ENCODE data around the gene C19orf25.

Gene C19orf25

DNA sequence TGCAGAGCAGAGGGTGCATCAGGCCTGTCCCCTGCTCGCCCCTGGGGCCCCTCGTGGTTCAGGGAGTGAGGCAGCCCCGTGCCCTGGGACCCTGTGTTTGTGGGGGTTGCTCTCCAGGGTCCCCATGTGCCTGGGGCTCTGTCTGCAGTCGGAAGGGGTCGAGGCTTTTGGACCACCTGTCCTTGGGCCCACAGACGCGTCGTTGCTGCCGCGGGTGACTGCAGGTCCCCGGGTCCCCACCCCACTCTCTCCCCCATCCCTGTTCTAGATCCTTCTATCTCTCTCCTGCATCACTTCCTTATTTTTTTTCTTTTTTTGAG is 9.2 kb upstream of the C19orf25 start:
- DNase-seq (ENCODE audit: extremely low read depth, low read depth): no peak
- TF ChIP-seq, protein P1, sequence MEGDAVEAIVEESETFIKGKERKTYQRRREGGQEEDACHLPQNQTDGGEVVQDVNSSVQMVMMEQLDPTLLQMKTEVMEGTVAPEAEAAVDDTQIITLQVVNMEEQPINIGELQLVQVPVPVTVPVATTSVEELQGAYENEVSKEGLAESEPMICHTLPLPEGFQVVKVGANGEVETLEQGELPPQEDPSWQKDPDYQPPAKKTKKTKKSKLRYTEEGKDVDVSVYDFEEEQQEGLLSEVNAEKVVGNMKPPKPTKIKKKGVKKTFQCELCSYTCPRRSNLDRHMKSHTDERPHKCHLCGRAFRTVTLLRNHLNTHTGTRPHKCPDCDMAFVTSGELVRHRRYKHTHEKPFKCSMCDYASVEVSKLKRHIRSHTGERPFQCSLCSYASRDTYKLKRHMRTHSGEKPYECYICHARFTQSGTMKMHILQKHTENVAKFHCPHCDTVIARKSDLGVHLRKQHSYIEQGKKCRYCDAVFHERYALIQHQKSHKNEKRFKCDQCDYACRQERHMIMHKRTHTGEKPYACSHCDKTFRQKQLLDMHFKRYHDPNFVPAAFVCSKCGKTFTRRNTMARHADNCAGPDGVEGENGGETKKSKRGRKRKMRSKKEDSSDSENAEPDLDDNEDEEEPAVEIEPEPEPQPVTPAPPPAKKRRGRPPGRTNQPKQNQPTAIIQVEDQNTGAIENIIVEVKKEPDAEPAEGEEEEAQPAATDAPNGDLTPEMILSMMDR (IDR thresholded peaks at IDR 0.05; ENCODE audit: low read depth, low read length): no peak

DNA sequence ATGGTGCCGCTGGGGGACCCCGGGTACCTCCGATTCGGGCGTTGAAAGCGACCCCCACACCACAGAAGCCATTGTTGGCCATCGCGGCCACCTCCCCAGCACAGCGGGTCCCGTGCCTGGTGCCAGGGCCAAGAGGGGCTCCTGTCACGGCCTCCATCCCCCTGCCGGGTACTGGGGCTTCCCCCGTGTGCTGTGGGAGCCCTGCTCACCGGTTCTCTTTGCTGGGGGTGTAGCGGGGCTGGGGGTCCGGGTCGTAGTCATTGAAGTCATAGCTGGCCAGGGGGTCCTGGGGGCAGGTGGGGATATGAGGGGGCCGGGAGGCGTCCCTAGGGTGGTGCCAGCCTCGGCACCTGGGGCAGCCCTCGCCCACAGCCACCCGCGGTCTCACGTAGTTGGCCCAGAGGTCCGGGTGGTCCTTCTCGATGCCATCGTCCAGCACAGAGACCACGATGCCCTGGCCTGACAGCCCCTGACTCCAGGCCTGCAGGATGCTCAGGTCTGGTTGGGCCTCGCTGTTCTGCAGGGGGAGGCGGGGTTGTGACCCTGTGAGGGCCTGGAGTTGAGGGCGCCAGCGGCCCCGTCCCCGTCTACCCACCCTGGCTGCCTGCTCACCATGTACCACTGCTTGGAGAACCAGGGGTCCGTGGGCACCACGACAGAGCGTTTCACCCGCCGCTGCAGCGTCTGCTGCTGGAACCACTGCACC is 8.7 kb upstream of the C19orf25 start:
- TF ChIP-seq, protein P1 (IDR thresholded peaks at IDR 0.05; ENCODE audit: low read depth, low read length): no peak
- DNase-seq (ENCODE audit: extremely low read depth, low read depth): no peak

DNA sequence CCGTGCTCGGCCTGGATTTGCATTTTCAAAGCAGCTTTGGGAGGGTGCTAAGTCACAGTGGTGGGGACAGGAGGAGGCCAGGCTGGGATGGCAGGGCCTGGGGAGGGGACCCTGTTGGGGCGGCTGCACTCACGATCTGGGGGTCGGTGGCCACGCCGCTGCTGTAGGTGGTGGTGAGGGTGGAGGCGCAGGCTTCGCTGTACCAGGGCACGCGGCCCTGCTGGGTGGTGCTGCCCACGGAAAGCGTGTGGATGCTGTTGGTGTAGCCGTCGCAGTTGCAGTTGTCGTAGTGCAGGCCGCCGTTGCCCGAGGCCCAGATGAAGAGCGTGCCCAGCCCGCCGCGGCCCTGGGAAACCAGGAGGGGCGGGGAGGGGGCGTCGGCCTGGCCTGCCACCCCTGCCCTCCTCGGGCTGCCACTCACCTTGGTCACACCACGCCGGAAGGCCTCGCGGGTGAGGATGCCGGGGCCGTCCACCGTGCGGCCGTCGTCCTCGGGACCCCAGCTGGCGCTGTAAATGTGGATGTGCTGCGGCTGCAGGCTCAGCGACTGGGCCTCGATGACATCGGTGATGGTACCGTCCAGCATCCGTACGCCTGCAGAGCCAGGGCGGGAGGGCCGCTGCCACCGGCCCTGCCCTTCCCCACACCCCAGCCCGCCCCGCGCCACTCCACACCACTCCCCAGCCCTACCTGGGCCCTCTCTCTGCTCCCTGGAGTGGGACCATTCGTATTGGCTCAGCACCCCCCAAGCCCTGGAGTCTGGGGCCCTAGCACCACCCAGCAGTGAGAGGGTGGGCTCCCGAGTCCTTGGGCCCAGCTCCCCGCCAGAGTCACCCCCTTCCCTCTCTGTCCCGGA is 7.9 kb upstream of the C19orf25 start:
- TF ChIP-seq, protein P1 (IDR thresholded peaks at IDR 0.05; ENCODE audit: low read depth, low read length): no peak
- DNase-seq (ENCODE audit: extremely low read depth, low read depth): no peak

DNA sequence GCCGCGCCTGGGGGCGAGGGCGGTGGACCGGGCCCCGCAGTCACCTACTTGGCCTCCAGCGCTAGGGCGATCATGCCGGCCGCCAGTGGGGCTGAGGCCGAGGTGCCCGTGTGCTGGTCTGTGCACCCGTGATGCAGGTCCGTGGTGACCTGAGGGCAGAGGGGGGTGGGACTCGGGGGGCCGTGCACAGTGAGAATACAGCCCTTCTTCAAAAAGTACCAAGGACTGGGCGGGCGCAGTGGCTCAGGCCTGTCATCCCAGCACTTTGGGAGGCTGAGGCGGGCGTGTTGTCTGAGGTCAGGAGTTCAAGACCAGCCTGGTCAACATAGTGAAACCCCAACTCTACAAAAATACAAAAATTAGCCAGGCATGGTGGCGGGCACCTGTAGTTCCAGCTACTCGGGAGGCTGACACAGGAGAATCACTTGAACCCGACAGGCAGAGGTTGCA is 5.0 kb upstream of the C19orf25 start:
- TF ChIP-seq, protein P1 (IDR thresholded peaks at IDR 0.05; ENCODE audit: low read depth, low read length): no peak

DNA sequence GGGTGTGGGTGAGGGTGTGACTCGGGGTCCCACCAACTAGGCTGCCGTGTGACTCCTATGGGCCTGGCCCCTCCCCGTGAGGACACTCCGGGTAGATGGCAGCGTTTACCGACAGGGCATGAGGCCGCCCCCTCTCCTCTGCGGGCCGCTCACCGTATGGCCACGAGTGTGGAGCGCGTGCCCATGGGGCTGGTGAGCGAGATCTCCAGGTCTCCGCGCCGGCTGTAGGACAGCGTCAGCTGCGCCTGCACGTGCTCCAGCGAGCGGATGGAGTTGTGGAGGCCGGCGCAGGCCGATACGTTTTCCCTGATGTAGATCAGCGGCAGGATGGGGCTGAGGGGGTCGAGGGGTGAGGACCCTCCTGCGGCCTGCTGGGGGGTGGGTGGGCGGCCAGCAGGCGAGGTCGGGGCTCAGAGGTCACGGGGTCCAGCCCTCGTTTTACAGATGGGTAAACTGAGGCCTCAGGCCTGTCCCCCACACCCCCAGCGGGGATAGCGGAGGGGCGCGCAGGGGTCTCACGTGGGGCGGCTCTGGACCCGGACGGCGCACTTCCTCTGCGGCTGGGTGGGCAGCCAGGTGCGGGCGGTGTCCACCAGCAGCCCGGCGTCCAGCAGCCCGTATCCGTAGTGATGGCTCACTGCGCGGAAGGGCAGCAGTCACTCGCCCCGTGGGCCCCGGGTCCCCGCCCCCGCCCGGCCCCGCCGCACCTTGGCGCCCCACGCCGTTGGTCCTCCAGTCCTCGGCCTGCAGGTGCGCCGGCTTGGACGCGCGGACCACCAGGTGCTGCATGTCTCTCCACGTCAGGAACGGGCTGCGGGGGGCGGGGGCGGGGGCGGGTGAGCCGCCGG is 4.3 kb upstream of the C19orf25 start:
- no peak for DNase-seq (ENCODE audit: extremely low read depth, low read depth)
- TF ChIP-seq, protein P1 (IDR thresholded peaks at IDR 0.05; ENCODE audit: low read depth, low read length): no peak

More for the DNA sequence above, 5.0 kb upstream of the C19orf25 start:
- DNase-seq (ENCODE audit: extremely low read depth, low read depth): no peak

DNA sequence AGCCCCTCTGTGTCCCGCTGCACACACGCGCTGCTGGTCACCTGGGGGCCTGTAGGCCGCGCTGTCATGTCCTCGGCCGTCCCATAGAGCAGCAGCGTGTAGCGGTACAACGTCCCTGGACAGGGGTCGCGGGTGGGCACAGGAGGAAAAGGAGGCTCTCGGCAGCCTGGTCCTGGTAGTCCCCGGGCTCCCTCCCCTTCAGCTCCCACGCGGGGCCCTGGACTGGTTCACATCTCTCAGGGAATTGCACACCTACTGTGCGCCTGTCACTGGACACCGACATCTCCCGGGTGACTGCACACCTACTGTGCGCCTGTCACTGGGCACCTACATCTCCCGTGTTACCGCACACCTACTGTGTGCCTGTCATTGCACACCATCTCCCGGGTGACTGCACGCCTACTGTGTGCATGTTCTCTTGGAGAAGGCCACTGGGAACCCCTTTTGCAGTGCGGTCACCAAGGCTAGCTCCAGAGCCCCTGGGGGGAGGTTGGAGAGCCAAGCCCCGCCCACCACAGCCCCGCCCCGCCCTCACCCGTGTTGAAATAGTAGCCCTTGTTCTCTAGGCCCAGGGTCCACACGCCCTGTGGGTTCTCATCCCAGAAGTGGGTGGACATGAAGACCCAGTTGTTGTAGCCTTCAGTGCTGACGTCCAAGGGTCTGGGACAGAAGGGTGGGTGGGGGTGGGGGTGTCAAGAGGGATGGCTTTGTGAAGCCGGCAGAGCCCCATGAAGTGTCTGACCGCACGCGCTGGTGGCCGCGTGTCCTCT is 3.5 kb upstream of the C19orf25 start:
- TF ChIP-seq, protein P1 (IDR thresholded peaks at IDR 0.05; ENCODE audit: low read depth, low read length): no peak
- no peak for DNase-seq (ENCODE audit: extremely low read depth, low read depth)
